Activated gamma-delta T cell treated with anti-CD3 and anti-CD28 coated beads, Interleukin-2, amount 50 U/mL, for 16 hours (primary cell): ENCODE results near the gene CAB39.

Experiments used
- DNase-seq: peaks from one replicate; pipeline ENCODE4 v3.0.0-alpha.2; 2020; ENCODE audit warnings: low read depth

The CAB39 gene

DNA sequence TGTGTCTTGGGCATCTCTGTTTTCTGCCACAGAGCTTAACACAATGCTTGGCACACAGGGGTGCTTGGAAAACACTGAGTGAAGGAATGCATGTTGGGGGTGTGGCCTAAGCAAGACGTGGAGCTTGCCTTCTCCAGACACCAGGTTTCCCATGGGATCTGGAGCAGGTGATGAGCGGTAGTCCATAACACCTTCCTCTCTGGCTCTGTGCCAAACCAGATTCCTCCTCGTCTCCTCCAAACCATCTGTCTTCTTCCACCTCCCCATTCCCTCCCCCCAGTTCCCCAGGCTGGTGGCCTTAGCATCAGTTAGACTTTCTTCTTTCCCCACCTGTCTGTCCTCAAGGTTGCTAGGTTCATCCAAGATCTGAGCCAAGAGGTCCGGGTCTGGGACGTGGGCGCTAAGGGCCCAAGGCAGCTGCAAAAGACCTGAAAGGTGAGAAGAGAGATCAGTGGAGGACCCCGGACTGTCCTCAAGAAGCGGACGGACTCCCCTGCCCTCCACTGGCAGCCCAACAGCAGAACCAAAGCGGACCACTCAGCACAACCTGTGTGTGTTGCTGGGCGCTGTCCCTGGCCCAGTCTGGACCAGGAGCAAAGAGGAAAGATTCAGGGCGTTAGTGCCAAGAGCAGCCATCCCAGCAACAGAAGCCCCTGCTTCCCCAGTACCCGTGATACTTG, 150.9 kb downstream of the CAB39 start:
- DNase-seq: no peak

DNA sequence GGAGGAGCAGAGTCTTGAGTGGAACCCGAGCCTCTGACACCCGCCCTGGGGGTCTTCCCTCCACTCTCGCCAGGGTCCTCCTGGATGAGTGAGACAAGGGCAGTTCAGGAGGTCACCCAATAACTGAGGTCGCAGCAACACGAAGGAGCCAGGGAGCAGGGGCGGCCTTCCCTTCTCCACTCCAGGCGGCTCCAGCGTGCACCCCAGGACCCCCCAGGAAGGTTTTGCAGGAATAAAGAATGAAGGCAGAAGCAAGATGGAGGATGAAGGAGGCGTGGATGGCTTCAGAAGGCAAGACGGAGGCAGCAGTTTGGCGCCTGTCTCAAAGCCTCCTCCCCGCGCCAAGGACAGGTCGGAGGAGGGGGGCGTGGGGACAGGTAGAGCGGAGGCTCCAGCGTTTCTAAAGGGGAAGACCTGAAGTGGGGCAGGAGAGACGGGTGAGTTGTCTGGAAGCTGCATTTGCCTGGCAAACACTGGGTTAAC, 151.5 kb downstream of the CAB39 start:
- DNase-seq: no peak

DNA sequence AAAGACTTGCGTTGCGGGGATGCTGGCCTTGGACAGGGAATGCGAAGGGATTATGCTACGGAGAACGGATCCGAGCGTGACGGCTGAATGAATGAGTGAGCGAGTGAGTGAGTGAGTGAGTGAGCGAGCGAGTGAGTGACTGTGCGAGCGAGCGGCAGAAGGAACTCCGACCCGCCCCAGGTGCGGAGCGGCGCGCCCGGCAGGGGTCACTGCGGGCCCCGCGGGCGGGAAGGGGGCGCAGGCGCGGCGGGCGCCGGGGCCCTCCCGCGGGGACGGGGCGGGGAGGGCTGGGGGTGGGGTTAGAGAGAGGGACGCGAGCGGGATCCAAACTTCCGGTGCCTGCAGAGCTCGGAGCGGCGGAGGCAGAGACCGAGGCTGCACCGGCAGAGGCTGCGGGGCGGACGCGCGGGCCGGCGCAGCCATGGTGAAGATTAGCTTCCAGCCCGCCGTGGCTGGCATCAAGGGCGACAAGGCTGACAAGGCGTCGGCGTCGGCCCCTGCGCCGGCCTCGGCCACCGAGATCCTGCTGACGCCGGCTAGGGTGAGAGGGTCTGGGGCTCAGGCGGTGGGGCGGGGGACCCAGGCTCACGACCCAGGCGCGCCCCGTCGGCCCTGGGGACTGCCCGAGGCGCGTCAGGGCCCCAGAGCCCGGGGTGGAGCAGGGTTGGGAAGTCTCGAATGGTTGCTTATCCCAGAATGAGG, 152.1 kb downstream of the CAB39 start, which contains the start of gene ITM2C:
Gene ITM2C (plus strand): TSS at position 338 of the 702 bp plus-strand sequence. CDS start 84 bp downstream, at position 422.
- peak; percentile 57 for DNase-seq

DNA sequence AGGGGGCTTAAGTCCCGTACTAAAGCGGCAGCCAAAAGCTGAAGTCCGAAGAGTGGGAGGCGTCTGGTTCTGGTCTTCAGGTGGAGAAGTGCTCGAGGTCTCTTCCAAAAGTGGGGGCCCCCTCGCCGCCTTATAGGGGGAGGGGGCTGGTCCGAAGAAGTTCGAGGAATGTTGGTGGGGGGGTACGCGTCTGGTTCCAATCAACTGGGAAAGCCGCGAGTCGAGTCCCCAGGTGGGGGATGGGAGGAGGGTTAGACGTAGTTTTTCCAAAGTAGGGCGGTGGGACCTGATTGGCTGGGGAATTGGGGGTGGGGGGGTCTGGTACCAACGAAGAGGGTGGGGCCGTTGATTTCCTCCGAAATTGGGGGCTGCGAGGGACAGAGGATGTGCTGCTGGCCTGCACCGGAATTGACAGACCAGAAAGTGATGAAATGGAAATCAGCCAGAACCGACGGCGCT, 152.7 kb downstream of the CAB39 start:
- DNase-seq: no peak

DNA sequence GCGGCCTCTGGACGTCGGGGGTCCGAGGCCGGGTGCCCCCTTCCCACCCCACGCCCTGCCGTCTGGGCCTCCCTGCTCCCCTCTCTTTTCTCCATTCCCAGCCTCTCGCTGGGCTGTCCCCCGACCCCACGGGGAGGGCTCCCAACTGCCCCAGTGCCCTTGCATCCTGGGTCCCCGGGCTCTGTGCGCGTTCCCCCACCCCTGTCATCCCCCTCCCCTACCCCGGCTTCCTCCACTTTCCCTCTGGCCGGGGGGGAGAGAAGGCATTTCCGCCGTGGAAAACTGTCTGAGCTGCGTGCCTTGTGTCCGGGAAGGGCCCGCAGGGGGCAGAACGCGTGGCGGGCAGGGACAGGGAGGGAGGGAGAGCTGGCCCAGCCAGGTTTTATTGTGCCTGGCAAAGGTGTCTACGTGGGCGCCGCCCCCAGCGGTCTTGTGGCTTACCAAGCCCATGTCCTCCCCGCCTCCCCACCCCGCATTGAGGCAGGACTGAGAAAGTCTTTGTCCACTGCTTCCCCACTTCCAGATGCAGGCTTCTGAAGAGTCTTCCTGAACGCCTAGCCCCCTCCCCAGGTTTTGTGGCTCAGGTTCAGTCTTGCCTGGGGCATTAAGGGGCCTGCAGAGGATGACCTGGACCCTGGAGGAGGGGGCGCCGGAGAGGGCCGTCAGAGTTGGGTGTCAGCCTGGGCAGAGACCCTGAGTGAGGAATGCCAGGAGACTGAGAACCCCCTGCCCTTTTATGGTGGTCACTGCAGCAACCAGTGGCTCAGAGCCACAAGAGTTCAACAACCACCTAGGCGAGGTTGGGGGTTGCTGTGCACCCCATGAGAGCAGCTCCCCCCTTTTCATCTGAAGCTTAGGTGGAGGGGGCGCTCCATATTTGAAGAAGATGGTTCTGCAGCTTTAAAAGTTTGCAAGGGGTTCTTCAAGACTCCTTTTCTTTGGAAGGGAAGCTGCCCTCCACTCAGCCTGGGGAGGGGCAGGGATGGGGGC, 153.4 kb downstream of the CAB39 start:
- DNase-seq: peak; percentile 39

DNA sequence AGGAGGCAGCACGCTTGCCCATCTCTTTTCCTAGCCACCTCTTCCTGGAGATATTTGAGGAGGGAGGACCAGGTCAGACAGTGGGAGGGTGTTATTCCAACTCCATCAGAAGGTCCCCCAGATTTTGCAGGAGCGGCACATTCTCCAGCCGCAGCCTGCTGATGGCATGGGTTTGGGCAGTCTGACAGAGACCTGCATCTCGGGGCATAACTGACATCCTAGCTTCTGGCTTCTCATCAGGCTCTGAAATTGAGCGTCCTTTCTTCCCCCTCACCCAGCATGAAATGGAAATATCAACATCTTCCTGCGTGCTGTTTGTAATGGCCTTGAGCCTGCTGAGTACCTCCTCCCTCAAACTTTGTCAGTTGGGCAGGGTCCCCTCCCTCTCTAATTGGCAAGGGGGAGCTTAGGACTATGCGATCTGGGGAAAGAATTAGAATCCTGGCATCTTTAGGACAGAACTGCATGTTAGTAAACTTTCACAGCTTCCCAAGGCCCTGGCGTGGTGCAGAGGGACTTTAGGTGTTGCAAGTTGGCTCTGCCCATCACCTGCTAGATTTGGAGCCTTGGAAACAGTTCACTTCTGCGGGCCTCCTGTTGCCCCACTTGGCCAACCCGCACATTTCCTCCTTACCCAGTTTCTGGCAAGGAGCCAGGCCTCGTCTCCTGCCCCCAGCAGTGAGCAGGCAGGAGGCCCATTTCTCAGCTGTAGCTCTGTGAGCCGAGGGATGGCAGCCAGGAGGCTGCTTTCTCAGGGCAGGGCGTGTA, 154.3 kb downstream of the CAB39 start:
- DNase-seq: peak; percentile 56

DNA sequence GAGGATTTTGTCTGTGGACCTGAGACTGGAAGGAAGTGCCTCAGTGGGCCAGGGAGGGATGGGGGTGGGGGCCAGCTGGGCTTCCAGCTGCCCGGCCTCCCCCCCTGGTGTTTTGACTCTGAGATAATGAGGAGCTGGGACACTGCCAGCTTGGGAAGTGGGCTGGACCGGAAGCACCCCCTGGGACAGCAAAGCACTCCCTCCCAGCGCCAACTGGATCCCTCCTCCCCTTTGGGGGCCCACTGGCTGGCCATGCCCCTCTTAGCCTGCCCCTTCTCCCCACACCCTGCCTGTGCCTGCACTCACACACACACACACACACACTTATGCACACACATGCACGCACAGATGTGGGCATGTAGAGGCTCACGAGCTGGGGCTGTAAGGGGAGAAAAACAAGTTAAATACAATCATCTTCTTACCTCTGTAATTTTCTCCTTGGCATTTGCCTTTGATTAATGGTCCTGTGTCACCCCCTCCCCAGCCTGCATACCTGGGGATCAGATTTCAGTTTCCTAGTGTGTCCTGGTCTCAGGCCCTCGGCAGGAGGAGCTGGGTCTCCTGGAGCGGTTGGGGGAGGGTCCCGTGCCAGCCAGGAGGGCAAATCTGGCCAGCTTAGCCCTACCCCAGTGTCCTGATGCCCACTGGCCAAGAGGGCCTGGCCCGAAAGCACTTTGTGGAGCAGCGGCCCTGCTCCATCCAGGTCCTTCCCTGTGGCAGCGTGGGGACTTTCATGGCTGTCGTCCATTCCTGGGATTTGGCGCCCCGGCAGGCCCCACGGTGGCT, 155.7 kb downstream of the CAB39 start:
- no peak for DNase-seq

DNA sequence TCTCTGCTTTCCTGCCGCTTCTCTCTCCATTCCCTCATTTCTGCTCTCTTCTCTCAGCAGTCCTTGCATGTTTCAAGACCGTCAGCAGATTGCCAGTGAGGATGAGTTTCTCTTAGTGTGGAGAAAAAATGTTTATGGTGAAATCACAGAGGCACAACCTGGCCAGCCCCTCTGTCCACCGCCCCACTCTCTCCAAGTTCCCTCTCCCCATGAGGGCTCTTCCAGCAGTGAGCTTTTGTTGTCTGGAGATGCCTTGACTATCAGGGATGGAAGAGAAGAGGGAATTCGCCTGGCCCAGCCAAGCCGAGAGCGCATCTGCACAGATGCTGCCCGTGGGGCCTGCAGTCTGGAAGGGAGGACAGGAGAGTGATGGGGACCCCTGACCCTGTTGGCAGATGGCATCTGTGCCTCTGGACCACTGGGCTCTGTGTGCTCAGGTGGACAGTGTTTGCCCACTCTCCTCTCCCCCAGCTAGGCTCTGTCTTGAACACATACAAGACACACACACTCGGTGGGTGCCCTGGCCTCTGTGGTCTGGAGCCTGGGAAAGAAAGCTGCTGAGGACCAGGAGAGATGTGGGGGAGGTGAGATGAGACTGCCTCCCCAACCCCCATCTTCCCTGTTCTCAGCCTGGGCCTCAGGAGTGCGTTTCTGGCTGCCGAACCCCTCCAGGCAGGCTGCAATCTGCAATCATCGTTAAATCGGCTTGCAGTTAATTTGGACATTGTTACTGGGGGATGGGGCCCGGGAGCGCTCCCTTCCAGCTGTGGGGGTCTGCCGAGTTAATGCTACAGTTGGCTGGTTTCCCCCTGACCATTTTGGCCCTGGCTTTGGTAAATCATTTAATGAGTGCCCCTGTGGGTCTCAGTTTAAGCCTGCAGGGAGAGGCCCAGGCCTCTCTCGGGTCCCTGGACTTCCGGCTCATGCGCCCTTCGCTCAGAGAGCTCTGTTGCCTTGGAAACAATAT, 156.6 kb downstream of the CAB39 start:
- no peak for DNase-seq

DNA sequence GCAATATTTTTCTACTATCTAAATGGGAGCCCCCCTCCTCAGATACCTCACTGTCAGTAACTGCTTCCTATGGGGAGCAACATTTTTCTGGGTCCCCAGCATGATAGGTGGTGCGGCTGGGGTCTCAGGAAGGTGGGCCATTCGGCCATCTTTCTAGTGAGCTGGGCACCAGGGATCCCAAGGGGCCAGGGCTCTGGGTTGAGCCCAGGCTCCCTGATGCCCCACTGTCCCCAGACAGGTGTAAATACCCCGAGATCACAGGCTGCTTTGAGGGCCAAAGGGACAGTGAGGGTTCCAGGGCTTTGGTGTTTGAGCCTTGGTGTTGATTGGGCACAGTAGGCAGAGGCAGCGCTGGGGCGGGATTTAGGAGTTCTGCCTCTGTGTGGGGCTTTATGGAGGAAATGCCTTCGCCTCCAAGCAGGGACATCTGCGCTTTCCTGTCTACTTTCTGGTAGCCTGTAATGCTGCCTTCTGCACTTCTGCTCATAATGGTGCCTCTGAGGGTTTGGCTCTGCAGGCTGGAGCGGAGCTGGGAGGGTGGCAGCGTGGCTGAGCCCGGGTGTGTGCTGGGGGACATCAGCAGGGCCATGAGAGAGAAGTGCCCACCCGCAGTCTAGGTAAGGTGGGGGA, 157.4 kb downstream of the CAB39 start:
- no peak for DNase-seq
